Activated CD8-positive, alpha-beta memory T cell treated with anti-CD3 and anti-CD28 coated beads, Interleukin-2, amount 10 ng/mL, durations not matched to agents 7 days and 5 days (primary cell): ENCODE measurements around the gene WDFY2. TPM values are rescaled to one million over a fixed set of nuclear protein-coding genes. Genes with fewer than 3 reads are reported as not detected.

Experiments
- ATAC-seq: fragments of 150-1000 bp; cut with Tn5 transposase; one replicate; pipeline ENCODE4 v1.10.0; 2021; ENCODE audit warnings: moderate library complexity
- CTCF ChIA-PET: fragments of 350-600 bp; sonication (Branson Sonifier 250); formaldehyde crosslinking; loops from one replicate; lab custom pipeline; 2021; ENCODE audit warnings: antibody characterized with exemption; lab: Charles Lee
- DNase-seq: peaks from one replicate; pipeline ENCODE4 v3.0.0-alpha.2; 2020
- H3K27ac Mint-ChIP-seq: one replicate; pipeline ENCODE4 v1.8.0; 2021; ENCODE audit warnings: mild to moderate bottlenecking, mixed read lengths
- H3K27me3 Mint-ChIP-seq: one replicate; pipeline ENCODE4 v1.8.0; 2021; ENCODE audit warnings: mixed read lengths
- H3K36me3 Mint-ChIP-seq: one replicate; pipeline ENCODE4 v1.8.0; 2021; ENCODE audit warnings: mild to moderate bottlenecking, mixed read lengths
- H3K4me1 Mint-ChIP-seq: one replicate; pipeline ENCODE4 v1.8.0; 2021; ENCODE audit warnings: mixed read lengths
- H3K4me3 Mint-ChIP-seq: one replicate; pipeline ENCODE4 v1.8.0; 2021; ENCODE audit warnings: mild to moderate bottlenecking, moderate library complexity, mixed read lengths
- H3K9me3 Mint-ChIP-seq: one replicate; pipeline ENCODE4 v1.8.0; 2022; ENCODE audit warnings: low read depth, mixed read lengths
- total RNA-seq, 2 experiments: library from RNA; stranded (reverse); gene quantifications; one replicate each; pipeline ENCODE4 v1.2.3, GENCODE V29; 2021

WDFY2 gene
- total RNA-seq, 2 experiments from 2014 or later, result 9.1 to 11.9 TPM

DNA sequence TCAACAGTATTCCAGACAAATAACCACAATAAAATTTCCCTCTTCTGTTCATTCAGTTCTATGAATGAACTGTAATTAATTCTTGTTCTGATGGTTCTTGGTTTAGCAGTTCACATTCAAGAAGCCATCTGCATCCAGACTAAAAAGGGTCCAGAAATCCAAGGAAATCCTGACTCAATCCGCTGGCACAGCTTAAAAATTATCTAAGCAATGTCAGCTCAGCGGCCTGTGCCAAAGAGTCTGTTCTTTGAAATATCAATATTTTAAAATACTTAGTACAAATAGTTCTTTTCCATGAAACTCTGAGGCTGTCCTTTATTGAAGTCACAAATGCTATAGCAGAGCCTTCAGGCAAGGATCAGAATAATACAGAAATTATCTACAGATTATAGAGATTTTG lies 162.5 kb downstream of the WDFY2 start:
- Mint-ChIP-seq H3K27ac (no peak overlapping the region), H3K36me3 (peaks cover 32% of the 10 kb centered on the region), H3K9me3 (peaks cover 6% of the 10 kb centered on the region), H3K4me1 (no peaks in the 10 kb centered on the region), H3K27me3 (no peaks in the 10 kb centered on the region), H3K4me3 (no peak overlapping the region)
- DNase-seq, result no peak
- CTCF ChIA-PET, result no interaction called here
- no peak for ATAC-seq

DNA sequence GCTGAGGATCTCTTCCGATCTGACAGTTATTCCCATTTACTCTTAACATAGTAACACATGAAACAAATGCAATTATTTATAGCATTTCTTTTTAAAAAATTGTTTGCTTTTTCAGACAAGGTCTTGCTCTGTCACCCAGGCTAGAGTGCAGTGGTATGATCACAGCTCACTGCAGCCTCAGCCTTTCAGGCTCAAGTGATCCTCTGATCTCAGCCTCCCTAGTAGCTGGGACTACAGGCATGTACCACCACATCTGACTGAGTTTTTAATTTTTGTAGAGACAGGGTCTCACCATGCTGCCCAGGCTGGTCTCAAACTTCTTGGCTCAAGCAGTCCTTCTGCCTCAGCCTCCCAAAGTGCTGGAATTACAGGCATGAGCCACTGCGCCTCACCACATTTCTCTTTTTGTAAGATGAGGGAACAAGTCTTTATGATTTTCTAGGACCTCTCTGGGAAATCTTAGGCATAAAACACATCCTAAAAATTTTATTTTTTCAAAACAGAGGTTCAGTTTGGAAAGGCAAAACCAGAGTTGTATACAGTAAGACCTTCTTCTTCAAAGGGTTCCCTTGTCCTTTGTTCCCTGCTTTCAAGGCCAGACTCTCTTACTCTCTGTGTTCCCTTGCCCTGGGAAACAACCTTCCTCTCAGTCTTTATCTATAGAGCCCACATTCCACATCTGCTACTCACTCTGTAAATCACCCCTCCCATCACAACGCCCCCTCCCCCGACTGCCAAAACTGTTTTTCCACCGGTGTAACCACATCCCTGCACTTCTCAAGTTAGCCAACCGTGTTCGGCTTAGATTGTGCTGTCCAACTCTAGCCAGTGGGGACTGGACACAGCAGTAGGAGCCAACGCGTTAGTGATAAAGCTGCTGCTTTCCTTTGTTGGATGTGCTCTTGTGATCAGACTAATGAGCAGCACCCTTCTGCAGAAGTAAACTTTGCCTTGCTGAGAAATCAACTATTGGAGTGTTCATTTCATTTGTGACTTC lies 163.5 kb downstream of the WDFY2 start:
- no peak overlapping the region for H3K4me3 Mint-ChIP-seq
- CTCF ChIA-PET, result no interaction called here

DNA sequence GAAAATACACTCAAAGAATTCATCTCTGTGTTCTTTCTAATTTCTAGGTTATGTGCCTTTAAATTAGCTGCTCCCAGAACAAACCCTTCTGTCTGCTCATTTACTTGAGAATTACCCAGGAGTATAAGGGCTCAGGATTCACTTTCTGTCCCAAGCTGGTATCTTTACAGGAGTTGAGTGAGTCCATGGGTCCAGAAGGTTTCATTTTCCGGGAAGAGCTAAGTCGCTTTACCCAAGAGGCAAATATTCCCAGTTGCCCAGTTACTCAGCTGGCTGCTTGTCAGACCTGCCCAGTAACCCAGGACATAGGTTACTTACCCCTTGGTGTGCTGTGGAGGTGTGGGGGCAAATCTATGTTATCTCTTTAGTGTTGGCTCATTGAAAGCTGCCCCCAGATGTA lies 172.4 kb downstream of the WDFY2 start:
- H3K27ac Mint-ChIP-seq, result no peak overlapping the region
- H3K9me3 Mint-ChIP-seq, result no peaks in the 10 kb centered on the region
- CTCF ChIA-PET, result interaction anchor here (1.2 kb wide), 1 partner anchor 22 kb away, joined by 3 read pairs; no protein-coding TSS in a partner anchor
- no peak for ATAC-seq
- peaks cover 11% of the 10 kb centered on the region for H3K36me3 Mint-ChIP-seq
- no peak for DNase-seq
- no peaks in the 10 kb centered on the region for H3K4me1 Mint-ChIP-seq
- H3K4me3 Mint-ChIP-seq, result no peak overlapping the region
- no peaks in the 10 kb centered on the region for H3K27me3 Mint-ChIP-seq

More for the DNA sequence above, 163.5 kb downstream of the WDFY2 start:
- Mint-ChIP-seq H3K4me1 (no peaks in the 10 kb centered on the region), H3K27ac (no peak overlapping the region), H3K27me3 (no peaks in the 10 kb centered on the region), H3K36me3 (peaks cover 32% of the 10 kb centered on the region), H3K9me3 (peaks cover 6% of the 10 kb centered on the region)
- no peak for DNase-seq
- ATAC-seq, result no peak

DNA sequence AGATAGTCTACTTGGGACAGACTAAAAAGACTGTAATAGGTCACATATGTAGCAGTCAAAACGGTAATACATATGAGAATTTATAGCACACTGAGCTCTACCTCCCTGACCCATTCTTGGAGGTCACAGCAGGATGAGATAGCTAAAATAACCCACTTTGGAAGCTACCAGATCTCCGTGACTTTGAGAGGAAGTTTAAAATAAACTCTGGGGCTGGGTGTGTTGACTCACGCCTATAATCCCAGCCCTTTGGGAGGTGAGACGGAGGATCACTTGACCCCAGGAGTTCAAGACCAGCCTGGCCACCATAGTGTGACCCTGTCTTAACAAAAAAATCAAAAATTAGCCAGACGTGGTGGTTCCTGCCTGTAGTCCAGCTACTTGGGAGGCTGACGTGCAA lies 174.4 kb downstream of the WDFY2 start:
- H3K27ac Mint-ChIP-seq, result no peak overlapping the region
- no peaks in the 10 kb centered on the region for H3K9me3 Mint-ChIP-seq
- no peak for ATAC-seq
- DNase-seq, result no peak
- CTCF ChIA-PET, result interaction anchor here (1.5 to 2.0 kb wide), 2 partner anchors 9 to 472 kb away, joined by 4 to 5 read pairs; no protein-coding TSS in a partner anchor
- H3K4me3 Mint-ChIP-seq, result no peak overlapping the region
- peaks cover 9% of the 10 kb centered on the region for H3K36me3 Mint-ChIP-seq
- no peaks in the 10 kb centered on the region for H3K27me3 Mint-ChIP-seq
- H3K4me1 Mint-ChIP-seq, result no peaks in the 10 kb centered on the region

DNA sequence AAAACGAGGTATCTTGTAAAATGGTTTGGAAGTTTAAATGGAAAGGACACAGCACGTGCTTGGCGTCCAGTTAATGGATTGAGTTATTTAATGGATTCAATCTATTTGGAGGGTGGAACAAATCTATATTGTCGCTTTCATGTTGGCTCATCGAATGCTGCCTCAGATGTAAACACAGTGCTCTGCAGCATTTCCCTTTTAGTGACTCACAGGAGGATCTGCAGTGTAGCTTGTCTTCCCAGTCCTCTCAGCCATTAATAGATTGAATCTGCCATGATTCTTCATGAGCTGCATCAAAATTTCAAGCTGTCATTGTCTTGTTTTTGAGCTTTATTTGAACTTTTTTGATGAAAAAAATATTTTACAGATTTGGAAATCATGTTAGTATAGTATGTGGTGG lies 175.0 kb downstream of the WDFY2 start:
- Mint-ChIP-seq H3K27ac (no peak overlapping the region), H3K4me1 (peaks cover 4% of the 10 kb centered on the region), H3K27me3 (no peaks in the 10 kb centered on the region), H3K9me3 (no peaks in the 10 kb centered on the region), H3K36me3 (peaks cover 7% of the 10 kb centered on the region), H3K4me3 (no peak overlapping the region)
- ATAC-seq, result no peak
- DNase-seq, result no peak
- CTCF ChIA-PET, result interaction anchor here (1.5 to 2.0 kb wide), 2 partner anchors 10 to 473 kb away, joined by 4 to 5 read pairs; no protein-coding TSS in a partner anchor

DNA sequence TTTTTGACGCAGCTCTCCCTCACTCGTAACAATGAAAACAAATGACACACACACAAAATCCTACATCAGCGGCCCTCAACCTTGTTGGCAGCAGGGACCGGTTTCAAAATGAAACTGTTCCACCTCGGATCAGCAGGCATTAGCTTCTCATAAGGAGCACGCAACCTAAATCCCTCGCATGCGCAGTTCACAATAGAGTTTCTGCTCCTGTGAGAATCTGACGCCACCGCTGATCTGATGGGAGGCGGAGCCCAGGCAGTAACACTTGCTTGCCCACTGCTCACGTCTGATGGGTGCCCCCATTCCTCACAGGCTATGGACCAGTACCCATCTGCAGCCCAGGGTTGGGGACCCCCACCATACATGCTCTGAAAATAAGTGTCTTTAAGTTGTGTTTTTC lies 176.3 kb downstream of the WDFY2 start:
- H3K27me3 Mint-ChIP-seq, result no peaks in the 10 kb centered on the region
- DNase-seq (no peak), ATAC-seq (no peak)
- H3K27ac Mint-ChIP-seq, result no peak overlapping the region
- peaks cover 16% of the 10 kb centered on the region for H3K4me1 Mint-ChIP-seq
- no peaks in the 10 kb centered on the region for H3K9me3 Mint-ChIP-seq
- peaks cover 11% of the 10 kb centered on the region for H3K36me3 Mint-ChIP-seq
- CTCF ChIA-PET, result interaction anchor here (2.0 kb wide), 1 partner anchor 11 kb away, joined by 4 read pairs; no protein-coding TSS in a partner anchor
- no peak overlapping the region for H3K4me3 Mint-ChIP-seq

DNA sequence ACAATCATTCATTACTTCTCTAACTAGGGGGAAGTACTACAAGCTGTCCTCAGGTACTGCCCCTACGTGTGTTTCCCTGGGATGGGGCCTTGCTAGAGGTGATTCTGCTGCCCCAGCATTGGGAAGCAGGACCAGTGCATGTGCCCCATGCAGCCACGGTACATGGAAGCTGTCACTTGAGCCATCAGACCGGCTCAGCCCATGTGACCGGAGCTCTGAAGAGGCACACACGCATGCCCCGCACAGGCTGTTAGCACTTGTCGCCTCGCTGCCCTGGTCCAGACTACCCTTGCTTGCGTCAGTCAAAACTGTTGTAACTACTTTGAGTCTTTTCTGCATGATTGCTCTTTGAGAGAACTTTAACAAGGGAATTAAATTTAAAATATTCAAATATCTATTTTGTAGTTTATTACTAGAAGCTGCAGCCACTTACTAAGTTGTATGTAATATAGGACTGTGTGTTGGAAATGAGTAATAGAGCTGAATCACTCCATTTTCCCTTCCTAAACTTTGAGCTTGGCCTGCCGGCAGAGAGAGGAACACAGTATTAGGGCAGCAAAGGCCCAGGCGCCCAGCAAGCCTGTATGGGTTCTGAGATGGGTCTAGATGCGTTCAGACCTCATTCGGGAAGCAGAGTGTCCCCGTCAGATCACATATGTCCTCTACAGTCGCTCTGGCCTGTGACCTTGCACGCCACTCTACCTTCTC lies 177.5 kb downstream of the WDFY2 start:
- Mint-ChIP-seq H3K4me1 (peaks cover 16% of the 10 kb centered on the region), H3K9me3 (no peaks in the 10 kb centered on the region), H3K27ac (no peak overlapping the region), H3K27me3 (no peaks in the 10 kb centered on the region), H3K36me3 (peaks cover 11% of the 10 kb centered on the region), H3K4me3 (no peak overlapping the region)
- ATAC-seq, result no peak
- DNase-seq, result no peak
- CTCF ChIA-PET, result interaction anchor here (1.2 kb wide), 1 partner anchor 36 kb away, joined by 4 read pairs; no protein-coding TSS in a partner anchor

DNA sequence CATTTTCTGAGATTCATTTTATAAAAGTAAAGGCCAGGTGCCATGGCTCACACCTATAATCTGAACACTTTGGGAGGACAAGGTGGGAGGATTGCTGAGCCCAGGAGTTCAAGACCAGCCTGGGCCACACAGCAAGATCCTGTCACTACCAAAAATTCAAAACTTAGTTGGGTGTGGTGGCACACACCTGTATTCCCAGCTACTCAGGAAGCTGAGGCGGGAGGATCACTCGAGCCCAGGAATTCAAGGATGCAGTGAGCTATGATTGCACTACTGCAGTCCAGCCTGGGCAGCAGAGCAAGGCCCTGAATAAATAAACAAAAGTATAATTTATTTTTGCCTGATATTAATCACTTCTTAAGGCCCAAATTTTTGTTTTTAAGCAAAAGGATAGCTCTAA lies 179.2 kb downstream of the WDFY2 start:
- H3K9me3 Mint-ChIP-seq, result no peaks in the 10 kb centered on the region
- no peak overlapping the region for H3K4me3 Mint-ChIP-seq
- peaks cover 8% of the 10 kb centered on the region for H3K36me3 Mint-ChIP-seq
- H3K4me1 Mint-ChIP-seq, result peaks cover 16% of the 10 kb centered on the region
- DNase-seq (no peak), ATAC-seq (no peak)
- H3K27ac Mint-ChIP-seq, result no peak overlapping the region
- H3K27me3 Mint-ChIP-seq, result no peaks in the 10 kb centered on the region
- CTCF ChIA-PET, result interaction anchor here (1.1 to 1.7 kb wide), 3 partner anchors 18 to 288 kb away, joined by 3 to 4 read pairs (median 3); no protein-coding TSS in a partner anchor

DNA sequence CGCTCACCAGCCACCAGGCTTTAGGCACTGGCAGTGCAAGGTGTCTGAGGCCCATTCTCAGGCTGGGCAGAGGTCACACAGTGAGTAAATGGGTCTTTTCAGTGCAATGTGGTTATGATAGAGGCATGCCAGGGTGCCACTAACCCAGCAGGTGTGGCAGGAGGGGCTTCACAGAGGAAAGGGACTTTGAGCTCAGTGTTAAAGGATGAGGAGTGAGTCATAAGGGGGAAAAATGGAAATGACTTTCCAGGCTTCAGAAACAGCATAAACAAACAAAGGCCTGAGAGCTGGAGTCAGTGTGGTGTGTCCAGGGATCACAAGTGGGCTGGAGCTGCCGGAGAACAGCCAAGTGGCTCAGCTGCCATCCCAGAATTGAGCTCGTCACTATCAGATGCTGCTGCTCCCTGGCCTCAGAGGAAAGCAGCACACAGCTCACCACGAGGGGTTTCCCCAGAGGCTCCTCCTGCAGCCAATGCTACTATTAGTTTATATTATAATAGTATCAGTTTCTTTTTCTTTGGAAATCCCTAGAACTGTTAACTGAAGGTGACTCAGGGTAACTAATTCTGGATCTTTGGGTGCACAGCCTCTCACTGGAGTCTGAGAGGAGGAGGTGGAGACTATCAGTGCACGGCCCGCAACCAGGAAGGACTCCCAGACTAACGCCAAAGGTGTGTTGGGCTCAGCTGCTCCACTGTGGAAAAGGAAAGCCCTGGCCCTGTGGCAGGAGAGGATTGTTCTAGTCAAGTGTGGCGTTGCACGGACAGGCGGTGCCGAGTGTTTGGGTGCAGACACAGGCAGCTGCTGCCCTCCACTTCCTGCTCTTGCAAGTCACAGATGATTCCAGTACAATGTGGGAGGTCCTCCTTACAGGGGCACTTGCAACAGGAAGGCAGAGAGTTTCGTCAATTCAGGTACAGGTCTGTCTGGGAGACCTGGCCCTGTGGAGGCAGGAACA lies 180.2 kb downstream of the WDFY2 start:
- H3K4me3 Mint-ChIP-seq, result peak overlapping the region; percentile 70
- peaks cover 8% of the 10 kb centered on the region for H3K36me3 Mint-ChIP-seq
- peak overlapping the region; percentile 90 for H3K27ac Mint-ChIP-seq
- DNase-seq (peak; percentile 71), ATAC-seq (peak; percentile 85)
- no peaks in the 10 kb centered on the region for H3K9me3 Mint-ChIP-seq
- CTCF ChIA-PET, result interaction anchor here (1.1 to 3.4 kb wide), 5 partner anchors 17 to 289 kb away, joined by 3 to 12 read pairs (median 3); no protein-coding TSS in a partner anchor
- peaks cover 16% of the 10 kb centered on the region for H3K4me1 Mint-ChIP-seq
- no peaks in the 10 kb centered on the region for H3K27me3 Mint-ChIP-seq

DNA sequence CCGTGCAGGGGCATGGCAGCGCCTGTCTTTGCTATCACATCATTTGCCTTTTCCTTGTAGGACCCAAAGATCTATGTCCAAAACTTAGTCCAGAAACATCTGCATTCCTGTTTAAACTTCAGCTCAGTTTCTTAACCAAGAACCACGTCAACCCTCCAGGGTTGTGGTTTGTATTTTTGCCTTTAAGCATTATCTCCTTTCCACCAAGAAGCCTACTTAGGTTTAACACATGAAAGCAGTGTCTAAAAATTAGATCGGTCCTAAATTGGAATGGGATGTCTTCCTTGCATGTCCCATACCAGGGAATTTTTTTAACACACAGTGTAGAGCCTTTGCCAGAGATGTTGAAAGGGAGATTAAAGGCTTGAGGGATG lies 180.9 kb downstream of the WDFY2 start:
- Mint-ChIP-seq H3K27me3 (no peaks in the 10 kb centered on the region), H3K9me3 (no peaks in the 10 kb centered on the region), H3K4me1 (peaks cover 16% of the 10 kb centered on the region), H3K4me3 (peak overlapping the region; percentile 70), H3K36me3 (peaks cover 8% of the 10 kb centered on the region), H3K27ac (peak overlapping the region; percentile 90)
- DNase-seq (no peak), ATAC-seq (no peak)
- CTCF ChIA-PET, result interaction anchor here (0.6 to 3.4 kb wide), 4 partner anchors 26 to 420 kb away, joined by 3 to 12 read pairs (median 3); no protein-coding TSS in a partner anchor

DNA sequence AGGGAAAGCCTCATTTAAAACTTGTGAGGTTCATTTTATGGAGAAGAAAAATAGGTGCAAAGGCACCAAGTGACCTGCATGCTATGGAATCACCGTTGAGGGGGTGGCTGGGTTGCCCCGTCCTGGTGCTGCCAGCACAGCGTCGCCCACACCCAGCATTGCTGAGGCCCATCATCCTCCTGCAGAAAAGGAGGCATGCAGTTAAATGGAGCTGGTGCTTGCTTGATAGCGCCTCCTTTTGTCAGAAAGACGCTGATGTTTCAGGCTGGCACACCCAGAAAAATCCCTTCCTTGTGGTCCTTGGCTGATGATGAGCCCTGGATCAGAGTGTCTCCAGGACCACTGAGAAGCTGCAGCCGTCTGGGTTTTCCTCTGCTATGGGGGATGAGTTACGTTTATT lies 182.8 kb downstream of the WDFY2 start:
- Mint-ChIP-seq H3K9me3 (no peaks in the 10 kb centered on the region), H3K27ac (no peak overlapping the region), H3K4me3 (no peak overlapping the region), H3K36me3 (peaks cover 6% of the 10 kb centered on the region), H3K27me3 (no peaks in the 10 kb centered on the region), H3K4me1 (peaks cover 16% of the 10 kb centered on the region)
- no peak for DNase-seq
- CTCF ChIA-PET, result interaction anchor here (0.7 to 3.4 kb wide), 3 partner anchors 12 to 313 kb away, joined by 3 to 12 read pairs (median 4); no protein-coding TSS in a partner anchor
- no peak for ATAC-seq

DNA sequence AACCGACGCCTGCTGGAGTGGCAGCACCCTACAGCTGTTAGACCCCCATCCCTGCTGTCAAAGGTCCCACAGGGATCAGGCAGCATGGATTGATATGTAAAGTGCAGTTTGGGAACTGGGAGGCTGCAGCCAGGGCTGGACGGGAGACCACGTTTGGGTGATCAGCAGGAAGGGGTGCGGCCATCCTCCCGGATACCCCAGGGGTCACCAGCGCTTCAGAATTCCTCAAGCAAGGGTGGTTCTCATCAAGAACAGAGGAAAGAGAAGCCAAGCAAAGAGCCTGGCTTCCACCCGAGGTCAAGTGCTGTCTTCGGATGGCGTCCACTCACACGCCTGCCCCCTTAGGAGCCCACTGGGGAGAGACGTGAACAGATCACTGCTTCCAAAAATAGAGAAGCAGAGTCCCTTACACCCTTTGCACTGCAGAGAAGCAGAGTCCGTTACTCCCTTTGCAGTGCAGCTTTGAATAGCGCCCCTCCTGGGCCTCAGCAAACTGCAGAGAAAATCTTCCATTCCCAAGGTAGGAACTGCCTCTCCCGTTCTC lies 184.2 kb downstream of the WDFY2 start:
- Mint-ChIP-seq H3K27ac (no peak overlapping the region), H3K27me3 (no peaks in the 10 kb centered on the region), H3K9me3 (no peaks in the 10 kb centered on the region), H3K36me3 (peaks cover 4% of the 10 kb centered on the region), H3K4me1 (peaks cover 16% of the 10 kb centered on the region), H3K4me3 (no peak overlapping the region)
- ATAC-seq (no peak), DNase-seq (no peak)
- CTCF ChIA-PET, result no interaction called here
